Measurements from ENCODE around the gene SERPINA1.

Gene SERPINA1

GRCh38 chr14:94397289-94398181 lies 9.1 kb upstream of the SERPINA1 start:
- no peak for DNase-seq

- DNase-seq, result no peak
These were observed 8.3 kb upstream of the SERPINA1 start for GRCh38 chr14:94396628-94397225.

DNA sequence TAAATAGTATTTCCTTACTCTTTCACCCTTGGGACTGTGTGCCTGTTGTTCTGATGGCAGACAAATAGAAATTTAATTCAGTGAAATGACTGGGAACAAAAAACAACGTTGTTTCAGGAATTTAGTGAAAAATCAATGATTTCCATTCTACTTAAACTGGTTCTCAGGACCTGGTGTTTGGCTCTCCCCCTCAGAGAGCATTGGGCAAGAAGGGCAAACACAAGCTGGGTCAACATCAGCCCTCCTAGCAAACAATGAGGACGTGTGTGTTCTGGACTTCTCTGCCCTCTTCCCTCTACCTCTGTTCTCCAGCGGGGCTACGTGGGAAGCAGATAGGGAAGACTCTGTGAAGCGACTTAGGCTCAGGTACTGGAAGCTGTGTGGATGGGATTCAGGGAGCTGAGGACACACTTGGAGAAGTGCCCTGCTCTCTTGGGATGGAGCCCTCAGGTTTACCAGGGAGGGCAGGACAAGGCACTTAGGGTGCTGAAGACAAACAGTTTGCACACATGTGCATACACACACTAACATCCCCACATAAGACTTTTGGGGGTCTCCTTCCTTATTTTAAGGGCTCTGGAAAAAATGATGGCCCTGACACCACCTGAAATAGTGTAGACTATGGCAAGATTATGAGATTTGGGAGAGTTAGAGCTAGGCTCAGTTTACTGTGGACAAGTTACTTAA lies 7.6 kb upstream of the SERPINA1 start:
- no peak for DNase-seq

- no peak for DNase-seq
These were observed 7.0 kb upstream of the SERPINA1 start for GRCh38 chr14:94395282-94395887.

GRCh38 chr14:94394581-94395207 lies 6.3 kb upstream of the SERPINA1 start:
- no peak for DNase-seq

GRCh38 chr14:94394025-94394493 lies 5.7 kb upstream of the SERPINA1 start:
- DNase-seq, result no peak

GRCh38 chr14:94393474-94393873 lies 5.1 kb upstream of the SERPINA1 start:
- no peak for DNase-seq

- no peak for DNase-seq
These were observed 4.1 kb upstream of the SERPINA1 start for GRCh38 chr14:94392510-94392935.

GRCh38 chr14:94391281-94391975 lies 3.0 kb upstream of the SERPINA1 start:
- DNase-seq, result no peak

GRCh38 chr14:94390372-94391086 lies 2.1 kb upstream of the SERPINA1 start:
- no peak for DNase-seq

DNA sequence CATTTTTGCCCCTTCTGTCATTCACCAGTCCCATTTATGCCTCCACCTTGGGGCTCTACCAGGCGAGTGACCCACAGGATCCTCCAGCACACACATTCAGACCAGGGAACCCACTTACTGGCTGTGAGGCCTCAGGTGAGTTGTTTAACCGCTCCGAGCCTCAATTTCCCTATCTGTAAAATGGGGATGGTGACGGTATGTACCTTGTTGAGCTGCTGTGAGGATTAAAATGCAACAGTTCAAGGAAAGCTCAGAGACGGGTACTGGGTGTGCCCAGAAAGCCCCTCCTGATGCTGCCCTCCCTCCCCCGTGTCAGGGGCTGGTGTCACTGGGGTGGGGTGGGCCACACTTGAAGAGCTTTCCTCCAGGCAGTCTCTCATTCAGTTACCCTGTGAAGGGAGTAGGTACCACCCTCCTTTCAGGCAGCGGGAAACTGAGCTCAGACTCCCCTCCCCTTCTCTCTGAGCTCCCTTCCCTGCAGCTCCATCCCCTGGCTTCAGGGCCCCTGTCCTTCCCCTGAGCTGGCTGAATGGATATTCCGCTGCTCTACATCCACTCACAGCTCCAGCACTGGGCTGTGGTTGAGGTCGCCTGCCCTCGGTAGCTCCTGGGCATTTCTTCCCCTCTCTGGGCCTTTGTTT lies 1.4 kb upstream of the SERPINA1 start:
- no peak for DNase-seq

DNA sequence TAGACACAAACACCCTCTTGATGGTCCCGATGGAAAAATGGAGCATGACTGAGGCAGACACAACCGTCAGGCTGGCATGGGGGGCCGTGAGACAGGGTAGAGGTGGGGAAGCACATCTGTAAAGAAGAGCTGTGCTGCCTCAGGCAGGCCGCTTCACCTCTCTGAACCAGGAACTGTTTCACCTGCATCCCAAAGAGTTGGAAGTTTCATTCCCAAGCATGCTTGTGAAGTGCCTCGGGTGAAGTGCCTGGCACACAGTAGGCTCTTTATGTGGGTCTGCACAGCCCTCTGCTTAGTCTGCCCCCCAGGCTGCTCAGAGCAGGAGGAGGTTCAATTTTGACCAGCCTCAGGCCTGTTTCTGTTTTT lies 685 bp upstream of the SERPINA1 start:
- DNase-seq, result no peak

- DNase-seq, result no peak
These were observed 397 bp downstream of the SERPINA1 start for GRCh38 chr14:94388027-94388383.

GRCh38 chr14:94387051-94388026 lies 1.1 kb downstream of the SERPINA1 start:
- no peak for DNase-seq

DNA sequence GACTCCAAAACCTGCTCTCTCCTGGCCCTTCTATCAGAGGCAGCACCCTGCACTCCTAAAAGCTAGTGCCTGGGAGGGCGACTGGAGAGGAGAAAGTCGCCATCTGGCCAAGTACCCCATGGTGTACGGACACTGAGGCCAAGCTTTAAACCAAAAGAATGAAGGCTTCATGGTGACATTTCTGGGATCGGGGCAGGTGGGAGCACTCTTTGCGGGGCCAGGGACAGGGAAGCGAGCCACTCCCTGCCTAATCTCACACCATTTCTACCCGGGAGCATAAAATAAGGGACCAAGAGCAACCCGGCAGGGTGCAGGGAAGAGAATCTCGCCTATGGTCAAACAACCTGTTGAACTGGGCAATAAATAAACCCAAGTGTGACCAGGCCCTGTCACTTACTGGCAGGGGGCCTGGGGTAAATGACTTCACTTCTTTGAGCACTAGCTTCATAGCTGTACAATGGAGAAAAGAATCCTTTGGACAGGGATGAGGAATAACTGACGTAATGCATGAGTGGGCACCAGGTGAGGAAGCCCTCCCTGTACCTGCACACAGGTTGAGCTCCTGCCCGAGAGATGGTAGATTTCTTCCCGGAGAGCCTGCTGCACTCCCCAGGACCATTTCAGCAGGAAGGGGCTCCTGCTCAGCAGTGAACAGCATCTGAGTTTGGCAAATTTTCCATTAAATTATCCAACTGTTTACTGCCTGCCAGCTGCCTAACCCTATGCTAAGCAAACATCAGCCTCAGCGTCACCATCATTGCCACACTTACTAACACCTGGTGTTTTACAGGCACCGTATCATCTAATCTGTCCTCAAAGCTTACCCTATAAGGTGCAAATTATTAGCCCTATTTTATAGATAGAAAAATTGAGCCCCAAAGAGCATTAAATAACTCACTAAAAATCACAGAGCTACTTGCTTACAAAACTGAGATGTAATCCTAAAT lies 2.0 kb downstream of the SERPINA1 start:
- DNase-seq, result no peak

- no peak for DNase-seq
These were observed 2.8 kb downstream of the SERPINA1 start for GRCh38 chr14:94385553-94386057.

GRCh38 chr14:94384342-94384741 lies 4.1 kb downstream of the SERPINA1 start:
- no peak for DNase-seq

GRCh38 chr14:94383777-94384176 lies 4.6 kb downstream of the SERPINA1 start:
- no peak for DNase-seq
